DMS 273 treated with DMSO at 0.1 percent for 48 hours (cell line): ENCODE data around the gene HBA1.
"Not testable (repeated sequence)": the region's sequence is repeated elsewhere in the genome, so short reads cannot be mapped to it uniquely, and the experiment has no call there.

Experiments
- DNase-seq: peaks from one replicate; lab custom pipeline; 2025; lab: John Stamatoyannopoulos, UW

The HBA1 gene

DNA sequence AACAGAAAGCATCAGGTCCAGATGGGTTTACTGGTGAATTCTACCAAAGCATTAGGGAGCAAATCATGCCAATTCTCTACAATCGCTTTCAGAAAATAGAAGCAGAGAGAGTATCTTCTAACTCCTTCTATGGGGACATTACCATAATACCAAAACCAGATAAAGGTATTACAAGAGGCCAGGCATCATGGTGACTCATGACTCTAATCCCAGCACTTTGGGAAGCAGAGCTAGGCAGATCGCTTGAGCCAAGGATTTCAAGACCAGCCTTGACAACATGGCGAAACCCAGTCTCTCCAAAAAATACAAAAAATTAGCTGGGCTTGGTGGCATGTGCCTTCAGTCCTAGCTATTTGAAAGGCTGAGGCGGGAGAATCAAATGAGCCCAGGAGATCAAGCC is 26.8 kb downstream of the HBA1 start:
- no peak for DNase-seq

DNA sequence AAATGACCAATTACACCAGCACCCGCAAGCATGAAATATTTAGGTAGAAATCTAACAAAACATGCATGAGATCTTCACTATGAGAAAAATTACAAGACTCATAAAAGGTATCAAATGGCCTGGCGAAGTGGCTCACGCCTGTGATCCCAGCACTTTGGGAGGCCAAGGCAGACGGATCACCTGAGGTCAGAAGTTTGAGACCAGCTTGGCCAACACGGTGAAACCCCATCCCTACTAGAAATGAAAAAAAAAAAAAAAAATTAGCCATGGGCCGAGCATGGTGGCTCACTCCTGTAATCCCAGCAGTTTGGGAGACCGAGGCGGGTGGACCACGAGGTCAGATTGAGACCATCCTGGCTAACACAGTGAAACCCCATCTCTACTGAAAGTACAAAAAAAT is 27.6 kb downstream of the HBA1 start:
- DNase-seq = not testable (repeated sequence)

DNA sequence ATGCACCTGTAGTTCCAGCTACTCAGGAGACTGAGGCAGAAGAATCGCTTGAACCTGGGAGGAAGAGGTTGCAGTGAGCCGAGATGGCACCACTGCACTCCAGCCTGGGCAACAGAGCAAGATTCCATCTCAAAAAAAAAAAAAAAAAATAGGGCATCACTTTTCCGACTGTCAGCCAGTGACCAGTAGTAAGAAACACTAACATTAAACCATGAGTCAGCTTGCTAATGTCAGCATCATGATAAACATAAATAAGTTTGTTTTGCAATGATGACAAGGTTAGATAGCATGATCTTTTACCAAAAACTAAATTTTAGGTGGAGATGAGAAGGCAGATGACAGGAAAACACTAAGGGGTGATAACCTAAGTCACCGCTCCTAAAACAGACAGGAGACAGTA is 32.9 kb downstream of the HBA1 start:
- DNase-seq = not testable (repeated sequence)

DNA sequence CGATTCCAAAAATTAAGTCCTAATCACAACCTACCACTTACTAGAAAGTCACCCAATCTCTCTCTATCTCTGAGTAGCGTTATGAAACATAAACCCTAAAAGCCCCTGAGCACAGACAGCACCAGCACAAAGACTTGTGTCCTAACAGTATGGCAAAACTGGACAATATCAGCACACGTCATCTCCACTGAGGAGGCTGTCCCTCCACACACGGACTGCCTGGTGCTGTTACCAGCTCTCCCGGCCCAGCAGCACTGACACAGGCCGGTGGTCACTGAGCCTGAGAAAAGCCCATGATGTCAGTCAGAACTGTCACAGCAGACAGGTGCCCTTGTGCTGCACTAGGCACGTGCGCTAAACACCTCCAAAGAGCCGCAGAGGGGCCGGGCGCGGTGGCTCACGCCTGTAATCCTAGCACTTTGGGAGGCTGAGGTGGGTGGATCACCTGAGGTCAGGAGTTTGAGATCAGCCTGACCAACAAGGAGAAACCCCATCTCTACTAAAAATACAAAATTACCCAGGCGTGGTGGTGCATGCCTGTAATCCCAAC is 35.2 kb downstream of the HBA1 start:
- not testable (repeated sequence) for DNase-seq

DNA sequence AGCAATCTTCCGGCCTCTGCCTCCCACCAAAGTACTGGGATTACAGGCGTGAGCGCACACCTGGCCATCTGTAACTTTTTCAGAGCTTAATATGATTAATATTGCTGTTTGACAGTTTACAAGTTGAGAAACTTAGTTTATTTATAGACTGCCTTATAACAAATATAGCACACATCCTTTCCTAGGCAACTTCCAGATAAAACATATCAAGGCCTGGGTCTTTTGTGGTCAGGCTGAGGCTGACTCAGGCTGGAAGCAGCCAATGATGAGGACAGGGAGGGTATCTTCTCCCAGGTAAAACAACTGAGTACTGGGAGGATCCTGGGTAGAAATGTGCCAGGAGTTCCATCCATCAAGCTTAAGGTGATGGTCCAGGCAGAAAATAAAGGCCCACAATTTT is 36.5 kb downstream of the HBA1 start:
- DNase-seq = no peak

DNA sequence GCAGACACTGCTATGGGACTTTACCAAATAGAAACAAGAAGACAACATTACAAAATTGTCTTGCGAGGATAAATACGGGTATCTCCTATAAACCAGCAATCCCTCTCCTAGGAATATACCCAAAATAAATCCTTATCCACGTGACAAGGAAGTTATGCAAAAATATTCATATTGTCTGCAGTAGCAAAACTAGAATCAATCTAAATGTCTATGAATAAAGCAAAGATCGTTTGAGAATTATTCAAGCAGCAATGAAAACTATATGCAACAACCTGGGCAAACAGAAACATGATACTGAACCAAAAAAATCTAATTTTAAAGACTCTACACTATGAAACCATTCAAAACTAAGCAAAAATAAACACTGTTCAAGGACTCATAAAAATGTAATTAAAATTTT is 43.5 kb downstream of the HBA1 start:
- DNase-seq = no peak
